ENCODE measurements around the gene PPP1CA. TPM values are rescaled to one million over a fixed set of nuclear protein-coding genes. Genes with fewer than 3 reads are reported as not detected.

Gene PPP1CA
- total RNA-seq, 4 donors from 2014 or later = 101 to 160 (median 143) TPM

DNA sequence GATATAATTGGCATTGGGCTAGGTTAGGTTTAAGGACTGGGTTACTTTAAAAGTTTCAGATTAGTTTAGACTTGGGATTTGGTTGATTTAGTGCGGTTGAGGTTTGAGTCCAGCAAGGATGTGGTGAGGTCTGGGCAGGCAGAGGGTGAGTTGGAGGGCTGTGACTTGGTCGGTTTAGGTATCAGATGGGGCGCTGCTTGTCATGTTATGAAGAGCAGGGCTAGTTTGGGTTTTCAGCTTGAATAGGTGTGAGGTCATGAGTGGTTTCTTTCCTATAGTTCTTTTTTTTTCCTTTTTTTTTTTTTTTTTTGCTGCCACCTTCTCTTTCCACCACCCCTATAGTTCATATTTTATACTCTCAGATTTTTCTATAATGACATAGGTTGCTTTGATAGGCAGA lies 33.0 kb downstream of the PPP1CA start:
- TF ChIP-seq, protein P1, sequence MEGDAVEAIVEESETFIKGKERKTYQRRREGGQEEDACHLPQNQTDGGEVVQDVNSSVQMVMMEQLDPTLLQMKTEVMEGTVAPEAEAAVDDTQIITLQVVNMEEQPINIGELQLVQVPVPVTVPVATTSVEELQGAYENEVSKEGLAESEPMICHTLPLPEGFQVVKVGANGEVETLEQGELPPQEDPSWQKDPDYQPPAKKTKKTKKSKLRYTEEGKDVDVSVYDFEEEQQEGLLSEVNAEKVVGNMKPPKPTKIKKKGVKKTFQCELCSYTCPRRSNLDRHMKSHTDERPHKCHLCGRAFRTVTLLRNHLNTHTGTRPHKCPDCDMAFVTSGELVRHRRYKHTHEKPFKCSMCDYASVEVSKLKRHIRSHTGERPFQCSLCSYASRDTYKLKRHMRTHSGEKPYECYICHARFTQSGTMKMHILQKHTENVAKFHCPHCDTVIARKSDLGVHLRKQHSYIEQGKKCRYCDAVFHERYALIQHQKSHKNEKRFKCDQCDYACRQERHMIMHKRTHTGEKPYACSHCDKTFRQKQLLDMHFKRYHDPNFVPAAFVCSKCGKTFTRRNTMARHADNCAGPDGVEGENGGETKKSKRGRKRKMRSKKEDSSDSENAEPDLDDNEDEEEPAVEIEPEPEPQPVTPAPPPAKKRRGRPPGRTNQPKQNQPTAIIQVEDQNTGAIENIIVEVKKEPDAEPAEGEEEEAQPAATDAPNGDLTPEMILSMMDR (IDR thresholded peaks at IDR 0.05) = no peak
- TF ChIP-seq POLR2A (IDR thresholded peaks at IDR 0.05) = no peak
- no peak for DNase-seq (ENCODE audit: low spot score in 2 of 2)
- WGBS, 2 donors = 81 to 89% methylated on average over 3 of the region's 3 CpGs
- H3K4me3 ChIP-seq (ENCODE audit: low read depth, poor library complexity, severe bottlenecking) = no peak overlapping the region
- intact Hi-C loops (cut with DNase I; ENCODE audit: low total_unique reads) = no loop called here

DNA sequence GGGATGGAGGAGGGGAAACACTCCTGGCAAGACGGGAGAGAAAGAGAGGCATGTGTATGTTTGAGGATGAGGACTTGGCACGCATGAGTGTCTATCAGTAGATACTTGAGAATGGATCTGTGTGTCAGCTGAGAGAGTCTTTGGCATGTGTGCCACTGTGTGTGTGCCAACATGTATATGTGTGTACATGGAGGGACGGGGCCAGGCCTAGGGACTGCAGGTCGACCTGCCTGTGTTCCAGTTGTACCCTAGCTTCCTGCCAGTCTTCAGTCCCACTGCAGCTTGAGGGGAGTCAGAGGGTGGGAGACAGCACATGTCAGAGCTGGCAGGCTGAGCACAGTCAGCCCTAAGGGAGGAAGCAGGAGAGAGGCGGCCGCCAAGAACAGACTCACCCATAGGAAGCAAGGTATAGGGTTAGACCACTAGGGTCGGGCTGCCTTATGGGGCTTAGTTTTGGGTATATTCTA lies 33.9 kb downstream of the PPP1CA start:
- no peak for DNase-seq (ENCODE audit: low spot score in 2 of 2)
- no peak for TF ChIP-seq POLR2A (IDR thresholded peaks at IDR 0.05)
- TF ChIP-seq, protein P1 (IDR thresholded peaks at IDR 0.05) = no peak
- intact Hi-C loops (cut with DNase I; ENCODE audit: low total_unique reads) = no loop called here
- H3K4me3 ChIP-seq (ENCODE audit: low read depth, poor library complexity, severe bottlenecking) = no peak overlapping the region
- WGBS, 2 donors = 31 to 39% methylated on average over 7 of the region's 7 CpGs

DNA sequence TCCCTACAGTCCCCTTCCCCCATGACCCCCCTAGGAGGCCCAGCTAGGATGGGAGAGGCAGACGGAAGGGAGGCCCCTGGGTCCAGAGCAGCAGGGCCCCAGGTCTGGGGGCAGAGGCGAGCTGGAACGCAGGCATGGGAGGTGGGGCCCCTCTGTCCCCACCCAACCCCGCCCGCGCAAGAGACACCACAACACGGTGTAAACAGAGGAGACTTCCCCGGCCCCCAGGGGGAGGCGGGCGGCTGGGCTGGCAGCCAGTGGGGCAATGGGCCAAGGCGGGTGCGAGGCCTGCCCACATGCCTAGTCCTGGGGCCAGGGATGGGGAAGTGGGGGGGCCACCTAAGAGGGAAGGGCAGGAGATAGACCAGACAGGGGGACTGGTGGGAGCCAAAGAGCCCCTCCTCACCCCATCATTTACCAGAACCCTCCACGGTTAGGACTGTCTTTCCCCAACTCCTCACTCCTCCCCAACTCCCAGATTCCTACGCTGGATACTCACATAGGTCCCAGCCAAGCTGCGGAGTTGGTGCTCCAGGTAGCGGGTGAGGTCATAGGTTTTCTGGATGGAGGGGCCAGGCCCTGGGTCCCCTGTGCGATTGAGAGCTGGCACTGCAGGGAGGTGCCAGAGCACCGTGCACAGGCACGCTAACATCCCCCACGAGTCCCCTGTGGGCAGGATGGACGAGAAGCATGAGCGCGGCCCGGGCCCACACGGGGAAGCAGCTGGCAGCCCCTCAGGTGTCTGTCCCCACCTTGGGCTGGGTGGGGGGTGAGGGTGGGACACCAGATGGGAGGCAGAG lies 34.5 kb downstream of the PPP1CA start:
- H3K4me3 ChIP-seq (ENCODE audit: low read depth, poor library complexity, severe bottlenecking) = no peak overlapping the region
- WGBS, 2 donors = 29 to 44% methylated on average over 19 to 20 of the region's 25 CpGs
- TF ChIP-seq, protein P1 (IDR thresholded peaks at IDR 0.05) = no peak
- no peak for TF ChIP-seq POLR2A (IDR thresholded peaks at IDR 0.05)
- intact Hi-C loops (cut with DNase I; ENCODE audit: low total_unique reads) = no loop called here
- no peak for DNase-seq (ENCODE audit: low spot score in 2 of 2)

DNA sequence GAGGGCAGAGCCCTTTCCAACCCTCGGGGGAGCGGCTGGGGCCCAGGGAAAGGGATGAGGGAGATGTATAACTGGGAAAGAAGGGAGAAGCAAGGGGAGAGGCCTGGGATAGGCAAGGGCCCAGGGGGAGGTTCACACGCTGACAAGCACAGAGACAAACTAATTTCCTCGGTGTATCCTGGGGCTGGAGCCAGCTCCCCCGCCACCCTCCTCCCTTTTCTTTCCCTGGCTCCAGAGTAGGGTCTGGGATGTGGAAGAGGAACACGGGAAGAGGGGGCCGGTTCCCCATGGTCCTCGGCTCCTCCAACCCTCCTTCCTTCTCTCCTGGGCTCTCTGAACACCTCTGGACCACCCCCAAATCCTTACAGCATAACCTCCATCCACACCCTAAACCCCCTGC lies 35.1 kb downstream of the PPP1CA start:
- no peak for TF ChIP-seq POLR2A (IDR thresholded peaks at IDR 0.05)
- TF ChIP-seq, protein P1 (IDR thresholded peaks at IDR 0.05) = no peak
- no peak for DNase-seq (ENCODE audit: low spot score in 2 of 2)
- no peak overlapping the region for H3K4me3 ChIP-seq (ENCODE audit: low read depth, poor library complexity, severe bottlenecking)
- WGBS, 2 donors = 17 to 19% methylated on average over 8 of the region's 8 CpGs
- intact Hi-C loops (cut with DNase I; ENCODE audit: low total_unique reads) = no loop called here

DNA sequence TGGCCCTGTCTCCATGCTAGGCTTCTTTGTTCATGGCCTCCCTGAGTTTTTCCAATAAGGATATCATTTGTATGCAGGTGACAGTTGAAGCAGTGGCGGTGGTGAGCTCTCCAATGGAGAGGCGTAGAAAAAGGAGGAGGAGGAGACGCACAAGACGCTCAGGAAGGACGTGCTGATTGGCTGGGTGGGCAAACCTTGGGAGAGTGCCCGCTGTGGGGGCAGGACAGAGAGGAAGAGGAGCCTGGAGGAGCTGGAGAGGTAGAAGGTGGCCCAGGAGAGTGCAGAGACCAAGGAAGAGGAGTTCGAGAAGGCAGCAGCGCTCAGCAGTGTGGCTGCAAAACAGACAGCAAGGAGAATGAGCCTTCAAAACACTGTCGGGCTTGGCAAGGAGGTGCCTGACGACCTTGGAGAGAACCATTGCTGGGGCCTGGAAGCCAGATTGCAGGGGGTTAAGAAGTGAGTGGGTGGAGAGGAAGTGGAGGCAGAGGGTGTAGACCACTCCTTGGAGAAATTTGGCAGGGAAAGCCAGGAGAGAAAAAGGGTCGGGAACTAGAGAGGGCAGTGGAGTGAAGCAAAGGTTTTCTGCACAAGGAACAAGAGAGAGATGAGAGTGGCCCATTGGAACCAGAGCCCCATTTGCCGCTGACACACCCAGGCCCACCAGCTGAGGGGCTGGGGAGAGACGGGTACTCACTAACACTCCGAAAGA lies 35.8 kb downstream of the PPP1CA start:
- TF ChIP-seq POLR2A (IDR thresholded peaks at IDR 0.05) = no peak
- TF ChIP-seq, protein P1 (IDR thresholded peaks at IDR 0.05) = no peak
- WGBS, 2 donors = 57 to 64% methylated on average over 14 of the region's 14 CpGs
- DNase-seq (ENCODE audit: low spot score in 2 of 2) = no peak
- no peak overlapping the region for H3K4me3 ChIP-seq (ENCODE audit: low read depth, poor library complexity, severe bottlenecking)
- intact Hi-C loops (cut with DNase I; ENCODE audit: low total_unique reads) = no loop called here

Measured in lower leg skin (tissue), 4 donors.